ENCODE results near the gene GTPBP3. TPM values are rescaled to one million over a fixed set of nuclear protein-coding genes. Genes with fewer than 3 reads are reported as not detected.

The GTPBP3 gene
- total and polyA plus RNA-seq, 9 of the 15 experiments (the other 6 are each of a cell fraction or from before 2014, with no cell fraction given), result 4.9 to 124 (median 22.6) TPM

GRCh38 chr19:17304386-17305215 is 32.8 kb upstream of the GTPBP3 start:
- FAIRE-seq, result no peak
- Histone ChIP-seq H3K27me3 (ENCODE audit: control insufficient read depth in 2 of 2, insufficient read depth in 2 of 2, low read length in 2 of 2) (no peaks in the 10 kb centered on the region), H3K79me2 (ENCODE audit: control insufficient read depth, insufficient read depth, low read length) (peaks cover 34% of the 10 kb centered on the region), H3K4me1 (replicated peaks in 1 of 2; ENCODE audit: control insufficient read depth in 2 of 2, insufficient read depth in 2 of 2, low read length in 2 of 2) (peaks cover 26 to 67% of the 10 kb centered on the region in 2 experiments; a peak in 4 of 5 replicates), H3K27ac (ENCODE audit: extremely low read depth, low read depth, low read length) (no peak overlapping the region), H3K36me3 (ENCODE audit: control insufficient read depth, insufficient read depth, low read length) (peaks cover 14% of the 10 kb centered on the region), H4K20me1 (replicated peaks; ENCODE audit: control insufficient read depth, insufficient read depth, low read length) (no peaks in the 10 kb centered on the region), H3K4me3 (no peak overlapping the region), H3K9ac (ENCODE audit: insufficient read depth in 1 of 2, low read depth in 2 of 2, low read length in 2 of 2) (peak overlapping the region; percentile 20 to 55; a peak in 2 of 4 replicates), H3K4me2 (ENCODE audit: insufficient read depth, low read length) (no peak overlapping the region), H2AFZ (ENCODE audit: low read depth, low read length) (peak overlapping the region; percentile 88; the same call in 1 of the 2 replicates), H3K9me1 (ENCODE audit: control insufficient read depth, insufficient read depth, low read length) (no peaks in the 10 kb centered on the region), H3K9me3 (replicated peaks; ENCODE audit: control insufficient read depth, insufficient read depth, low read depth, low read length) (no peaks in the 10 kb centered on the region)
- ChIA-PET POLR2A (interaction anchor here (0.6 to 1.6 kb wide), 6 partner anchors 10 to 1656 kb away, joined by 3 to 6 read pairs (median 4); partner anchors contain the start of gene BABAM1), CTCF (ENCODE audit: low intra/inter-chr PET ratio) (interaction anchor here (0.6 to 1.1 kb wide), 3 partner anchors 30 to 86 kb away, joined by 3 read pairs; partner anchors contain the start of gene ANO8)
- BruUV-seq (replicated peaks), result no TSS peak
- DNase-seq (ENCODE audit: extremely low read depth in 1 of 4, low spot score in 3 of 4), result no peak
- ATAC-seq, result no peak
- 63% methylated on average over 12 of the region's 12 CpGs for WGBS (ENCODE audit: insufficient coverage, low coverage, missing lambda C conversion rate)
- in situ Hi-C loops (cut with MboI), result no loop called here
- intact Hi-C loops (cut with micrococcal nuclease), result loop anchor here (1.0 kb wide), 1 partner anchor 10 kb away; no protein-coding TSS in a partner anchor
- no peak for TF ChIP-seq POLR2H (tag; IDR thresholded peaks at IDR 0.05; ENCODE audit: low read depth)
- TF ChIP-seq THRAP3 (IDR thresholded peaks at IDR 0.05; ENCODE audit: borderline replicate concordance), result no peak
- no peak for TF ChIP-seq EP300 (IDR thresholded peaks at IDR 0.05; ENCODE audit: low read length)
- TF ChIP-seq ZNF121 (CRISPR knock-in tag; conservative IDR thresholded peaks at IDR 0.05), result peak; percentile 44; the same call in 1 of the 2 replicates
- 0 out of 2 replicates have a peak, but pooled peaks have one; percentile 2 for TF ChIP-seq ELF1 (tag; IDR thresholded peaks at IDR 0.05)
- TF ChIP-seq ZNF518B (CRISPR knock-in tag; IDR thresholded peaks at IDR 0.05), result no peak
- TF ChIP-seq HMGN3 (IDR thresholded peaks at IDR 0.05; ENCODE audit: borderline replicate concordance, extremely low read depth, insufficient read length, low read depth, low read length), result no peak
- TF ChIP-seq SUPT5H (IDR thresholded peaks at IDR 0.05), result no peak
- TF ChIP-seq POLR3A (IDR thresholded peaks at IDR 0.05; ENCODE audit: borderline replicate concordance, extremely low read depth, insufficient read depth, insufficient read length), result no peak
